ENCODE data around the gene LZTFL1. TPM values are rescaled to one million over a fixed set of nuclear protein-coding genes. Genes with fewer than 3 reads are reported as not detected.

LZTFL1 gene
- total and polyA plus RNA-seq, 2 donors (not counting 3 experiments of a cell fraction or from before 2014, with no cell fraction given), result 18.2 to 26.1 TPM

DNA sequence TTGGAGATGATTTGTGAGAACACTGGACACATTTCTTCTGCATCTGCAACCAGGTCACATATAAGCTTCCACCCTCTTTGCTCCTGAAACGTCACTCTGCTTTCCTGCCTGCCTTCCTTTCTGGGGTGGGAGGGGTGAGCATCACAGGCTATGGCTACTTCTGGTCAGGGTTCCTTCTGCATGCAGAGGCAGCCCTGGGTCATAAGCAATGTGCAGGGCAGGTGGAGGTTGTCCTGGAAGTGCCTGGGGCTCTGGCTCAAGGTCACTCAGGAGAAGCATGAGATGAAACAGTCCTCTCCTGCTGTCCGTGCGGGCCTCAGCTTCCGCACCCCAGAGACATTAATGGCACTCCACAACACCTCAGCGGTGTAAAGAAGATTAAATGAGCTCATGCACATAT, 60.6 kb downstream of the LZTFL1 start:
- no peak overlapping the region for H3K9ac ChIP-seq (replicated peaks; ENCODE audit: extremely low read depth, insufficient read depth, low read length)
- H3K27ac ChIP-seq (ENCODE audit: insufficient read depth, low read depth, low read length), result no peak overlapping the region
- no peaks in the 10 kb centered on the region for H3K4me1 ChIP-seq (ENCODE audit: control insufficient read depth, extremely low read depth, insufficient read depth, low read length)
- DNase-seq (ENCODE audit: low read depth, low spot score), result no peak
- H3K4me3 ChIP-seq (replicated peaks in 1 of 3; ENCODE audit: insufficient read depth in 1 of 3, low read depth in 1 of 3, low read length in 3 of 3), result no peak overlapping the region
- no peak overlapping the region for H3K4me2 ChIP-seq (ENCODE audit: insufficient read depth, low read length)
- no peaks in the 10 kb centered on the region for H4K20me1 ChIP-seq (replicated peaks; ENCODE audit: control insufficient read depth, extremely low read depth, insufficient read depth, low read length)
- H3K36me3 ChIP-seq (ENCODE audit: control insufficient read depth in 2 of 2, extremely low read depth in 1 of 2, insufficient read depth in 2 of 2, low read length in 2 of 2), result no peaks in the 10 kb centered on the region
- ChIA-PET CTCF (no interaction called here), POLR2A (no interaction called here)
- FAIRE-seq, result no peak
- intact Hi-C loops (cut with micrococcal nuclease), result no loop called here
- no peak overlapping the region for H2AFZ ChIP-seq (ENCODE audit: low read depth, low read length)
- dilution Hi-C loops (cut with MboI; ENCODE audit: extremely low pct_ligation_motif_present, low sequenced_read_pairs), result no loop called here
- no peak for TF ChIP-seq MAX (IDR thresholded peaks at IDR 0.05; ENCODE audit: insufficient read depth, insufficient read length)
- no peak for TF ChIP-seq MYC (IDR thresholded peaks at IDR 0.05; ENCODE audit: low read depth, low read length)
- TF ChIP-seq JUN (IDR thresholded peaks at IDR 0.05; ENCODE audit: borderline replicate concordance, insufficient read depth, insufficient read length, low read depth), result no peak
- TF ChIP-seq FOS (IDR thresholded peaks at IDR 0.05; ENCODE audit: borderline replicate concordance, insufficient read depth, low read length), result no peak
- TF ChIP-seq POLR2A (IDR thresholded peaks at IDR 0.05; ENCODE audit: low read depth, low read length), result no peak
- no peak for TF ChIP-seq EZH2 (IDR thresholded peaks at IDR 0.05; ENCODE audit: borderline replicate concordance, low read depth, low read length, severe bottlenecking)
- TF ChIP-seq POLR2AphosphoS5 (IDR thresholded peaks at IDR 0.05; ENCODE audit: insufficient read depth, low read depth, low read length), result no peak
- TF ChIP-seq, protein P1, sequence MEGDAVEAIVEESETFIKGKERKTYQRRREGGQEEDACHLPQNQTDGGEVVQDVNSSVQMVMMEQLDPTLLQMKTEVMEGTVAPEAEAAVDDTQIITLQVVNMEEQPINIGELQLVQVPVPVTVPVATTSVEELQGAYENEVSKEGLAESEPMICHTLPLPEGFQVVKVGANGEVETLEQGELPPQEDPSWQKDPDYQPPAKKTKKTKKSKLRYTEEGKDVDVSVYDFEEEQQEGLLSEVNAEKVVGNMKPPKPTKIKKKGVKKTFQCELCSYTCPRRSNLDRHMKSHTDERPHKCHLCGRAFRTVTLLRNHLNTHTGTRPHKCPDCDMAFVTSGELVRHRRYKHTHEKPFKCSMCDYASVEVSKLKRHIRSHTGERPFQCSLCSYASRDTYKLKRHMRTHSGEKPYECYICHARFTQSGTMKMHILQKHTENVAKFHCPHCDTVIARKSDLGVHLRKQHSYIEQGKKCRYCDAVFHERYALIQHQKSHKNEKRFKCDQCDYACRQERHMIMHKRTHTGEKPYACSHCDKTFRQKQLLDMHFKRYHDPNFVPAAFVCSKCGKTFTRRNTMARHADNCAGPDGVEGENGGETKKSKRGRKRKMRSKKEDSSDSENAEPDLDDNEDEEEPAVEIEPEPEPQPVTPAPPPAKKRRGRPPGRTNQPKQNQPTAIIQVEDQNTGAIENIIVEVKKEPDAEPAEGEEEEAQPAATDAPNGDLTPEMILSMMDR (IDR thresholded peaks at IDR 0.05; ENCODE audit: extremely low read depth in 1 of 2, insufficient read depth in 1 of 2, low read depth in 1 of 2, low read length in 2 of 2), result no peak
- no peak for TF ChIP-seq GATA2 (IDR thresholded peaks at IDR 0.05; ENCODE audit: insufficient read depth, insufficient read length, low read depth, low read length)
- peaks cover under 1 to 14% of the 10 kb centered on the region in 2 experiments for H3K27me3 ChIP-seq (ENCODE audit: control insufficient read depth in 2 of 2, insufficient read depth in 2 of 2, low read length in 2 of 2)
- no TSS peak for BruUV-seq (replicated peaks)
- H3K9me3 ChIP-seq (replicated peaks; ENCODE audit: control insufficient read depth, insufficient read depth, low read length), result no peaks in the 10 kb centered on the region
- no peaks in the 10 kb centered on the region for H3K9me1 ChIP-seq (replicated peaks; ENCODE audit: control insufficient read depth, extremely low read depth, insufficient read depth, low read length)
- H3K79me2 ChIP-seq (ENCODE audit: control insufficient read depth, insufficient read depth, low read length), result no peaks in the 10 kb centered on the region
